Activated CD4-positive, alpha-beta T cell treated with anti-CD3 and anti-CD28 coated beads, Interleukin-2, amount 50 U/mL, for 1 hour (primary cell): ENCODE data around the gene CMTM7.
A peak's percentile ranks its signal among the peaks of the same experiment; 100 is the strongest.

ENCODE experiments used
- DNase-seq: peaks from one replicate; pipeline ENCODE4 v3.0.0-alpha.2; 2020

The CMTM7 gene

DNA sequence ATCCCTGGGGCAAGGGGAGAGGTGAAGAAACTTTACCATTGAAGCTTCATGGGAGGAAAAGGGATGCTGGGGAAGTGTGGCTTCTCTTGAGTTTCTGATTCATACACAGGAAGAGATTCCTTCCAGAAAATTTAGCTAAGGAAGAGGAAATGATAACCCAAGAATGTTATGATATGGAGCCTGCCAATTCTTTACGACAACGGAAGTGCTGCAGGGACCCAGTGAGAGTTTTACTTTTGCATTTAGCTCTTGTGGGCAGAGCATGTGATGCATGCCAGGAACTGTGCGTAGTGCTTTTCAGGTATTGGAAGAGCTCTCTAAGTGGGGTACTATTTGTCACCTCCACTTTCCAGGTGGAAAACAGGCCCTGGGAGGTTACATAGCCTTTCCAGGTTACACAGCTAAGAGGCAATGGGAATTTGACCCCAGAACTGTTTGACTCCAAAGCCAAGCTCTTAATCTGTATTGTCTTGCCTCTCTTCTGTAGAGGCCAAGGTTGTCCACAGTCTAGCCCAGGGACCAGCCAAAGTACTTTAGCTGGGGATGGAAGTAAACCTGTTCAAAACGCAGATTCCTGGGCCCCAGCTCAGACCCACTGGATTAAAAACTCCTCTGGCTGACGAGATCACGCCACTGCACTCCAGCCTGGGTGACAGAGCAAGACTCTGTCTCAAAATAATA lies 23.0 kb downstream of the CMTM7 start:
- peak; percentile 33 for DNase-seq

DNA sequence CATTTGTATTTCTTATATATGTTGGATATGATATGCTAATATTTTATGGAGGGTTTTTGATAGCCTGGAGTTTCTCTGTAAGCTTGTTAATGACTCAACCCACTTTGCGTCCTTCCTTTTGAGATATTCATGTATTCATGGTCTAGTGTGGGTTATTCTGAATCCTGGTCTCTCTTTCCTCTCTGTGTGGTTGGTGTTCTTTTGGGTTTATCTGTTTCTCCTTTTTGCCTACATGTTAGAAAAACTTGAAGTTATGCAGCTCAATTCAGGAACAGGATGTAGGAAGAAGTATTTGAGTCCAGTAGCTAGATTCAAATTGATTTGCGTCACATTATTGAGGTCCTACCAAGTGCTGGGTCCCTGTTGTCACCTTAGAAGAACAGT lies 28.1 kb downstream of the CMTM7 start:
- DNase-seq: no peak

DNA sequence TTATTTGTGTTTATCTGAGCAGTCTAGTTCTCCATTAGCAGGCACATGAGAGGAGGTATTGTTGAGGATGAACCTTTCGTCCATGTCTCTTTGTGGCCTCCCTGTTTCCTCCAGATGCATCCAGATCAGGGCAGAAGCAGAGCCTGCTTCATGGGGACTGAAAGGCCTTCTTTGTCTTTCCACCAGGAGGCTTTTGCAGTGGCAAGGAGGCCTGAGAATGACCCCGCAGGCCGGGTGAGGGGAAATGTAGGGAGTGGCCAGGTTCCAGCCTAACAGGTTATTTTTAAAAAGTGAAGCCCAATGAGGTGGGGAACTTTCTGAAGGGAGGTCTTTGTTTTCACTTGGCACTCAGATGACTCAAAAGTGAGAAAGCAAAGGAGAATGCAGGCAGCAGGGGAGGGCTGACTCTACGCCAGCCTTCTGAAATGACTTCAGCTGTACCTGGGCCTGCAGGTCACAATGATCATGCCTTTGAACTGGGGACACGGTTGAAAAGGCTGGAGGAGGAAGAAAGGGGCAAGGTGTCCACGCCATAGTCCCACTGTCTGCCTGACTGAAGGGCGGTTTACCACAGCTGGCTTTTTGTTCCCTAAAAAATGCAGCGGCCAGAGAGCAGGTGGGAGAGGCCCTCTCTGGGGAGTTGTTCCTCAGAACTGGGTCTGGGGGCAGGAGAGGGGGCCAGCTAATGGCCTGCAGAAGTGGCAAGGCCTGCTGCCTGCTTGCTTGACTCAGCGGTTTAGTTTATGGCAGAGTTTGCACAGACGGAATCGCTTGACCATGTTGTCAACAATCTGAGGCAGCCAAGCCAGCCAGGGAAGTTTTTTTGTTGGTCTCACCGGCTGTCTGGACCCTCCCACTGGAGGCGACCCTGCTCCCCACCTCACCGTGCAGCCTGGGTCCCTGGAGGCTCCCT lies 28.7 kb downstream of the CMTM7 start:
- DNase-seq: peak; percentile 29

DNA sequence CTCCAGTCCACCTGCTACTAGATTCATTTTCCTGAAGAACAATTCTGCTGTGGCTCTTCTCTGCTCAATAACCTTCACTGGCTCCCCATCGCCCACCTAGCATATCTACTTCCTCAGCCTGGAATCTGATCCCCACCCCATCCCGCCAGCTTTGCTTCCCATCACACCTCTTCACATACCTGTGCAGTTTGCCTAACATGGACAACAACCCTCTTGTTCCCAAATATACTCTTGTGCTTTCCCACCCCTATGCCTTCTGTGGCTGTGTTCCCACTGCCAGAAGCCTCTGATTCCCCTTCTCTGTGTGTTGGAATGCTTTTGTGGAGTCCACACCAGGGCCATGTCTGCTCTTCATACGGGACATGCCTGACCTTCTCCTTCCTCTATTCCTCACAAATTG lies 29.5 kb downstream of the CMTM7 start:
- DNase-seq: no peak

DNA sequence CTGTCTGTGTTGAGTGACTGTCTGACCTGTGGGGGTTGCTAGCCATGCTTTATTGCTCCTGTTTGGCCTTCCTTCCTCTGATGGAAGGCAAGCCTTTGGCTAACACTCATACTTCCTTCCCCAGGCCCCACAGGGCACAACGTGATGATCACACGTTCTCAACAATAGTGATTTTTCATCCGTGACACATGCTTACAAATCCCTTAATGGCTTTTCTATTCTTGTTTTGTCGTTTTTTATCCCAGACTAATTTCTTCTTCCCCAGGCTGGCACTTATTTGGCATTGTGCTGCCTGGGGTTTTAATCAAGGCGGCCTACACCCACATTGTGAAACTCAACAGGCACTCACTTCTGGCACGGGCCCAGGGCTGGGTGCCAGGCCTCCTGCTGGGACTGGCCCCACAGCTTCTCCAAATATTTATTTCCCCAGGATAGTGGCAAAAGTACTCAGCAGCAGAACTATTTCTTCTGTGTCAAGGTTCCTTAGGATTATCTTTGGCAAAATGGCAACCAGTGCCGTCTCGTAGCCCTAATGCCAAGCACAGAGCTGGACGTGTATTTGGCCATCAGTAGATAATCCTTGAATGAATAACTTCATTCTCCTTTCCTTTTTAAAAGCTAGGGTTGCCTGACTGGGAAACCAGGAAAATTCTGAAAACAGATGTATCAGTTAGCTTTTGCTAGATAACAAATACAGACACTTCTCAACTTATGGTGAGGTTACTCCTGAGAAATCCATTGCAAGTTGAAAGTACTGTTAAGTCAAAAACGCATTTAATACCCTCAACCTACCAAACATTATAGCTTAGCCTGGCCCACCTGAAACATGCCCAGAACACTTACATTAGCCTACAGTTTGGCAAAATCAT lies 30.6 kb downstream of the CMTM7 start:
- no peak for DNase-seq

- DNase-seq: no peak
Observed at GRCh38 chr3:32422943-32423342, 31.3 kb downstream of the CMTM7 start.

GRCh38 chr3:32423534-32423933 lies 31.9 kb downstream of the CMTM7 start:
- DNase-seq: no peak

GRCh38 chr3:32423956-32424557 lies 32.4 kb downstream of the CMTM7 start:
- no peak for DNase-seq

DNA sequence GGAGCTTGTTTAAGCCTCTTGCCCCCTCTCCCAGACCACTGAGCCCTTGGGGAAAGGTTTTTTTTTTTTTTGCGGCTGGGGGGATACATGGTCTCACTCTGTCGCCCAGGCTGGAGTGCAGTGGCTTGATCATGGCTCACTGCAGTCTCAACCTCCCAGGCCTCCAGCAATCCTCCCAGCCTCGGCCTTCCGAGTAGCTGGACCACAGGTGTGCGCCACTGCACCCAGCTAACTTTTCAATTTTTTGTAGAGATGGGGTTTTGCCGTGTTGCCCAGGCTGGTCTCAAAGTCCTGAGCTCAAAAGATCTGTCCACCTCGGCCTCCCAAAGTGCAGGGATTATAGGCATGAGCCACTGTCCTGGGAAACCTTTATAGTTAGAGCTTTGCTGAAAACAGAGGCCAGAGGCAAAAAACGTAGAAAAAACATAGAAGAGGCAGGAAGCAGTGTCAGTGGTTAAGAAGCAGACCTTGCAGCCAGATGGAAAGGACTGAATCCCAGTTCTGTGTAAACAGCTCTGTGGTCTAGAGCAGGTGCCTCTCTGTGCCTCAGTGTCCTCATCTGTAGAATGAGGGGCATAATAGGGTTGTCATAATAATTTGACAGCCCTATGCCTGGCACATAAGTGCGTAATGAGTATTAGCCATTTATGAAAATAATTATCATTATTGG lies 33.1 kb downstream of the CMTM7 start:
- DNase-seq: no peak

DNA sequence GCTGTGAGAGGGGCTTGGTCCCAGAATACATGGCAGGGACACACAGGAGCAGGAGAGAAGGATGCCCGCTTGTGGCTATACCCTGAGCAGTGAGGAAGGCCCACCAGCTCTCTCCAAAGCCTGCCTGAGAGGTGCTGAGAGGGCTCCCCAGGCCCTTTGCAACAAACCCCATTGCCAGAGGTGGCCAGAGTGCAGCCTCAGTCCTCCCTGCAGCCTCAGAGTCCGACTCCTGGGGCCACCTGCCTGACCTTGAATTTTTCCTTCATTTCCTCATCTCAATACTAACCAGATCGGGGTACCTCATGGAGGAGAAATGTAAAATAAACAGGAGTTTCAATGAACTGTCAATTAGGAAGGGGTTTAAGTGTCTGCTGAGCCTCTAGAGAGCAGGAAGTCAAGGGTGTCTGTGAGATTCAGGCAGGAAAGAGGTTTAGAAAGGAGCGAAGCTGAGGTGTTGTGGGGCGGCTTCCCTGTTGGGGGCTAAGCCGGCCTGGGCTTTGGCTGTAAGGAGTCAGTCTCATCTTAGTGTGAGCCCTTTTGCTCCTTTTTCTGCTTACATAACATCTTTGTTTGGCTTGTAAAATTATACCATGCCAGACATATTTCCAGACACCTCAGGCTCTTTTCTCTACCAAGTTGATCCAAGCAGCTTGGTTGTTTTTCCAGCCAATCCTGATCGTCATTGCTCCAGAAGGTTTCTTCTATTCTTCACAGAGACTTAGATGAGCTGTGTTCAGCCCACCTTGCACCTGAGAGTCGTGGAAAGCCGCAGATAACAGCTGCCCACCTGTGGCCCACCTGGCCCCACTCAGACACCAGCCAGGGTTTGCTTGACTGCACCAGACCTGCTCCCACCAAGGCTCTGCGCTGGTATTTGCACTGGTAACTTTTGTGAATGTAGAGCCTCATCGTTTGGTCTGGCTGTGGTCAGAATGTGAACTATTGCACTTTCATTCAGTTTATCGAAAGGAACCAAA lies 36.7 kb downstream of the CMTM7 start:
- DNase-seq: peak; percentile 37

GRCh38 chr3:32430900-32431299 lies 39.2 kb downstream of the CMTM7 start:
- no peak for DNase-seq

DNA sequence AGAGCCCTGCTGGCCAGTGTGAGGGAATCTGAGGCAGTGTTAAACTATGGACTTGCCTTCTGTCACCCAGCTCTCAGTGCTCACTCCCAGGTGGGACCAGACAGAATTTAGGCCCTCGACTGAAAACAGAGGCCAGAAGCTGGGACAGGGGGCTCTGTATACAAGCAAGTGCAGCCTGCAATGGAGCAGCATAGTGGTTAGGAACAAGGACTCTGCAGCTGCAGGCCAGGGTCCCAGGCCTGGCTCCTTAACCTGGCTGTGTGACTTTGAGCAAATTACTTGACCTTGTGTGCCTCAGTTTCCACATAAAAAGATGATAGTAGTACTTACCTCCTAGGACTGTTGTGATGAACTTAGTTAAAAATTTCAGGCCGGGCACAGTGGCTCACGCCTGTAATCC lies 39.8 kb downstream of the CMTM7 start:
- no peak for DNase-seq

- no peak for DNase-seq
Observed at GRCh38 chr3:32432045-32432710, 40.5 kb downstream of the CMTM7 start.

GRCh38 chr3:32432711-32433530 lies 41.3 kb downstream of the CMTM7 start:
- no peak for DNase-seq

GRCh38 chr3:32434206-32434605 lies 42.6 kb downstream of the CMTM7 start:
- no peak for DNase-seq

DNA sequence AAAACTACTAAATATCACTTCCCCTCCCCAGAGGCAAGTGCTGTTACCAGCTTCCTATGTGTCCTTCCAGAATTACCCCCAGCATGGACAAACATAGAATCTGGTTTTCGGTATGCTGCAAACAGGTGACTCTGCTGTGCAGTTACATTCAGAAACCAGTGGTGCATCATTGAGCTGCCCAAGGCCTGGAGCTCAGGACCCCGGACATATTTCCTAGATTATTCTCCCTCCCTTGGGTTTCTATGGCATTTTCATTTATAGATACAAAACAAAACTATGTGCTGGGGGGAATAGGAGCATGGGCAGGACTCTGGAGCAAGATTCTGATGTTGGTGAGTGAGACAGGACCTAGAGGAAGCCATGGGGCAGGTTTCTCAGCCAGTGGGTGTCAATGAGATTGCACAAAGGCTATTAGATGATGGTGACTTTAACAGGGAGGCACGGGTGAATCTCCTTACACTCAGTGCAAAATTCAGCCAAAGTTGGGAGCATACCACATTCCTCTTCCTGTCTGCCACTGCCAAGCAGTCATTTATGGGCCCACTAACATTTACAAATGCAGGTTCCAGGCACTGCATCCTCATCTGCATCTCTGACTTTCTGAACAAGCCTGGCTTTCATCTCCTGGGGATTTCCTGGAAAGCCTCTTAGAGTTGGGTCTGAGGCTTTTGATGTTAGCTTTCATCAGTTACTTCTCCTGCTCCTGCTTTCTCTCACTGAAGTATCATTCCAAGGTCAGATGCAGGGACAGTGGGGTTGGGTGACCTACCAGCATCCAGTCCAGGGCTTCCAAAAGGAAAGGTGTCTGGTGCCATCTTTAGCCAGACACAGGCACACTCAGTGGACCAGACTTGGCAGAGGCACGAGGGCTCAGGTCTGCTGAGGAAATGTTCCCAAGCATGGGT lies 44.5 kb downstream of the CMTM7 start:
- DNase-seq: no peak

- no peak for DNase-seq
Observed at GRCh38 chr3:32436816-32437189, 45.1 kb downstream of the CMTM7 start.

GRCh38 chr3:32437896-32438295 lies 46.2 kb downstream of the CMTM7 start:
- no peak for DNase-seq
